Upper lobe of left lung (tissue), 6 donors: ENCODE measurements around the gene SNX30. TPM values are rescaled to one million over a fixed set of nuclear protein-coding genes. Genes with fewer than 3 reads are reported as not detected.

Experiments
- ATAC-seq, 2 donors: fragments of 200-7000 bp; cut with Tn5 transposase; one replicate each; pipeline ENCODE4 v1.9.1; 2022; ENCODE audit warnings: mild to moderate bottlenecking in 2 of 2, moderate library complexity in 2 of 2; ENCODE audit not compliant: low FRiP score in 2 of 2
- DNase-seq, 2 donors: peaks; one replicate each; pipeline ENCODE4 v3.0.0-alpha.2; 2019 to 2020
- H3K27ac ChIP-seq, 4 donors: fragments of 200-600 bp; sonication (generic); one replicate each; pipeline ENCODE4 v1.5.1; 2016 to 2019
- H3K27me3 ChIP-seq, 4 donors: fragments of 200-600 bp; sonication (generic); one replicate each; pipeline ENCODE4 v1.5.1; 2017 to 2019
- H3K36me3 ChIP-seq, 4 donors: fragments of 200-600 bp; sonication (generic); one replicate each; pipeline ENCODE4 v1.5.1; 2016 to 2019
- H3K4me1 ChIP-seq, 4 donors: fragments of 200-600 bp; sonication (generic); one replicate each; pipeline ENCODE4 v1.5.1; 2018 to 2019
- H3K4me3 ChIP-seq, 4 donors: fragments of 200-600 bp; sonication (generic); one replicate each; pipeline ENCODE4 v1.5.1; 2017 to 2019; ENCODE audit warnings: mild to moderate bottlenecking in 2 of 4, moderate library complexity in 1 of 4
- H3K9me3 ChIP-seq, 4 donors: fragments of 200-600 bp; sonication (generic); one replicate each; pipeline ENCODE4 v1.5.1; 2018 to 2019
- EP300 ChIP-seq, 4 donors: sonication (generic); formaldehyde crosslinking; IDR thresholded peaks; one replicate each; pipeline ENCODE4 v1.5.1; 2017; ENCODE audit warnings: antibody characterized with exemption in 4 of 4, control low read depth in 2 of 4
- POLR2A ChIP-seq, 4 donors: fragments of 450-650 bp; IDR thresholded peaks; one replicate each; pipeline ENCODE4 v1.5.1; 2016 to 2017; ENCODE audit warnings: antibody characterized with exemption in 4 of 4, mild to moderate bottlenecking in 2 of 4
- POLR2AphosphoS5 ChIP-seq, 2 donors: sonication (generic); formaldehyde crosslinking; IDR thresholded peaks; one replicate each; pipeline ENCODE4 v1.5.1; 2017; ENCODE audit warnings: antibody characterized with exemption in 2 of 2
- WGBS, 2 donors: methylation state at CpG; one replicate each; pipeline ENCODE4 v1.1.5; 2017 to 2018; 5-methylcytosine and 5-hydroxymethylcytosine counted together
- total RNA-seq, 6 donors: library from RNA; depleted of rRNA in 4 of 6; stranded (reverse); fragments of >200 nt in 4 of 6; gene quantifications; one replicate each; pipeline versions ENCODE4 v1.1.0 to v1.2.1, GENCODE V29; 2016 to 2021
- TF ChIP-seq, protein P1 (sequence below), 6 experiments: fragments of 450-650 bp in 4 of 6; fragments of 200-600 bp in 2 of 6; sonication (generic) in 2 of 6; IDR thresholded peaks; one replicate each; pipeline ENCODE4 v1.5.1; 2016 to 2019; ENCODE audit warnings: antibody characterized with exemption in 6 of 6
- donor health status: DM: no; HTN: no; CAD: no; lungs with moderate emphysema.
- donor health status: DM: no; HTN: yes; CAD: no; lungs with severe emphysema.

SNX30 gene
- total RNA-seq, 6 donors from 2014 or later = 46.9 to 80.1 (median 72.2) TPM

- Histone ChIP-seq H3K27ac (peak overlapping the region in 2 of 4 donors; percentile 18 to 46), H3K4me3 (no peak overlapping the region), H3K9me3 (no peaks in the 10 kb centered on the region), H3K27me3 (no peaks in the 10 kb centered on the region), H3K36me3 (peaks cover 2 to 29% (median 12%) of the 10 kb centered on the region in 4 donors), H3K4me1 (peaks cover 3 to 25% (median 20%) of the 10 kb centered on the region in 4 donors)
- DNase-seq = no peak
- TF ChIP-seq EP300 (IDR thresholded peaks at IDR 0.05) (no peak), POLR2A (IDR thresholded peaks at IDR 0.05) (no peak), POLR2AphosphoS5 (IDR thresholded peaks at IDR 0.05) (no peak)
- TF ChIP-seq, protein P1, sequence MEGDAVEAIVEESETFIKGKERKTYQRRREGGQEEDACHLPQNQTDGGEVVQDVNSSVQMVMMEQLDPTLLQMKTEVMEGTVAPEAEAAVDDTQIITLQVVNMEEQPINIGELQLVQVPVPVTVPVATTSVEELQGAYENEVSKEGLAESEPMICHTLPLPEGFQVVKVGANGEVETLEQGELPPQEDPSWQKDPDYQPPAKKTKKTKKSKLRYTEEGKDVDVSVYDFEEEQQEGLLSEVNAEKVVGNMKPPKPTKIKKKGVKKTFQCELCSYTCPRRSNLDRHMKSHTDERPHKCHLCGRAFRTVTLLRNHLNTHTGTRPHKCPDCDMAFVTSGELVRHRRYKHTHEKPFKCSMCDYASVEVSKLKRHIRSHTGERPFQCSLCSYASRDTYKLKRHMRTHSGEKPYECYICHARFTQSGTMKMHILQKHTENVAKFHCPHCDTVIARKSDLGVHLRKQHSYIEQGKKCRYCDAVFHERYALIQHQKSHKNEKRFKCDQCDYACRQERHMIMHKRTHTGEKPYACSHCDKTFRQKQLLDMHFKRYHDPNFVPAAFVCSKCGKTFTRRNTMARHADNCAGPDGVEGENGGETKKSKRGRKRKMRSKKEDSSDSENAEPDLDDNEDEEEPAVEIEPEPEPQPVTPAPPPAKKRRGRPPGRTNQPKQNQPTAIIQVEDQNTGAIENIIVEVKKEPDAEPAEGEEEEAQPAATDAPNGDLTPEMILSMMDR (IDR thresholded peaks at IDR 0.05) = no peak
- ATAC-seq = no peak
- WGBS, 2 donors = 54 to 68% methylated on average over 3 of the region's 3 CpGs
Measured at GRCh38 chr9:112841261-112841660, 90.7 kb downstream of the SNX30 start.

GRCh38 chr9:112842555-112842954, 92.0 kb downstream of the SNX30 start:
- TF ChIP-seq EP300 (IDR thresholded peaks at IDR 0.05) (peak in 1 of 4 donors; percentile 93), POLR2AphosphoS5 (IDR thresholded peaks at IDR 0.05) (no peak)
- DNase-seq (no peak), ATAC-seq (no peak)
- Histone ChIP-seq H3K4me3 (no peak overlapping the region), H3K9me3 (no peaks in the 10 kb centered on the region), H3K36me3 (peaks cover 2 to 20% (median 8%) of the 10 kb centered on the region in 4 donors), H3K27ac (peak overlapping the region in 2 of 4 donors; percentile 39 to 46), H3K4me1 (peaks cover 10 to 32% (median 23%) of the 10 kb centered on the region in 4 donors), H3K27me3 (no peaks in the 10 kb centered on the region)
- WGBS, 2 donors = 66 to 87% methylated on average over 4 of the region's 4 CpGs

DNA sequence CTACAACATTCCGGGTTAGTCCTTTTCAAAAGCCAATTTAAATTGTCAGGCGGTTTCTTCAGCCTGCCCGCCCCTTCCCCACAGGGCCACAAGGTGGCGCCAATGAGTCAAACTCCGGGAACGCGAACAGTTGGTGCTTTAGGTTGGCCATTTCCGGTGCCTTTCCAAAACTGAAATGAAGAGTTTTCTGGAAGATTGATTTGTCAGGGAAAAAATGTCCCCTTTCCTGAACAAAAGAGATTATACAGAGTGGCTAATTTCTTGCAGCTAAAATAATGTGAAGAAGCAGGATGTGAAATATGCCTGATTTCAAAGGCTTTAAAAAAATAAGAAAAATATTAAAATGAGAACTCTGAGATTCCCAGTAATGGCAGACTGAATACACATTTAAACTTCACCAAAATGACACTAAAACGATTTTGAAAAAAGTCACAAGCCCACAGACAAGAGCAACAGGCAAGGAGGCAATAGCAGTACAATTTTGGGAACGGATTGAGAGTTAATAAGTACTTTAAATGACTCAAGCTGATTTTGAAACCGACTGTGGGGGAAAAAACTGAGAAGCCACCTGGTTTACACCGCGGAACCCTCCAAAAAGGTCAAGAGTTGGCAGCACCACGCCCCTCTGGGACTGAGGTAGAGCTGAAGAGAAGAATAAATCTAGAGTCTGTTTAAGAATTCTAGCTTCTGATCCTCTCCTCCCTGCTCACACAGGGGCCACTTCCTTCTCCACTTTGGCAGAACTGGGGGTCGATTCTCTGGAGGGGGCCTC, 94.4 kb downstream of the SNX30 start:
- peak; percentile 85 to 89 for DNase-seq
- H3K27ac ChIP-seq = peak overlapping the region in 2 of 4 donors; percentile 45 to 50
- ATAC-seq = peak; percentile 86
- no peaks in the 10 kb centered on the region for H3K27me3 ChIP-seq
- no peak overlapping the region for H3K4me3 ChIP-seq
- H3K36me3 ChIP-seq = peaks cover under 1 to 5% (median 3%) of the 10 kb centered on the region in 4 donors
- WGBS, 2 donors = 23 to 26% methylated on average over 15 of the region's 15 CpGs
- TF ChIP-seq, protein P1 (IDR thresholded peaks at IDR 0.05) = peak; percentile 85 to 95 (median 93)
- peak in 1 of 4 donors; percentile 64 for TF ChIP-seq EP300 (IDR thresholded peaks at IDR 0.05)
- TF ChIP-seq POLR2A (IDR thresholded peaks at IDR 0.05) = peak in 1 of 4 donors; percentile 20
- TF ChIP-seq POLR2AphosphoS5 (IDR thresholded peaks at IDR 0.05) = no peak
- no peaks in the 10 kb centered on the region for H3K9me3 ChIP-seq
- H3K4me1 ChIP-seq = peaks cover 15 to 46% (median 37%) of the 10 kb centered on the region in 4 donors

DNA sequence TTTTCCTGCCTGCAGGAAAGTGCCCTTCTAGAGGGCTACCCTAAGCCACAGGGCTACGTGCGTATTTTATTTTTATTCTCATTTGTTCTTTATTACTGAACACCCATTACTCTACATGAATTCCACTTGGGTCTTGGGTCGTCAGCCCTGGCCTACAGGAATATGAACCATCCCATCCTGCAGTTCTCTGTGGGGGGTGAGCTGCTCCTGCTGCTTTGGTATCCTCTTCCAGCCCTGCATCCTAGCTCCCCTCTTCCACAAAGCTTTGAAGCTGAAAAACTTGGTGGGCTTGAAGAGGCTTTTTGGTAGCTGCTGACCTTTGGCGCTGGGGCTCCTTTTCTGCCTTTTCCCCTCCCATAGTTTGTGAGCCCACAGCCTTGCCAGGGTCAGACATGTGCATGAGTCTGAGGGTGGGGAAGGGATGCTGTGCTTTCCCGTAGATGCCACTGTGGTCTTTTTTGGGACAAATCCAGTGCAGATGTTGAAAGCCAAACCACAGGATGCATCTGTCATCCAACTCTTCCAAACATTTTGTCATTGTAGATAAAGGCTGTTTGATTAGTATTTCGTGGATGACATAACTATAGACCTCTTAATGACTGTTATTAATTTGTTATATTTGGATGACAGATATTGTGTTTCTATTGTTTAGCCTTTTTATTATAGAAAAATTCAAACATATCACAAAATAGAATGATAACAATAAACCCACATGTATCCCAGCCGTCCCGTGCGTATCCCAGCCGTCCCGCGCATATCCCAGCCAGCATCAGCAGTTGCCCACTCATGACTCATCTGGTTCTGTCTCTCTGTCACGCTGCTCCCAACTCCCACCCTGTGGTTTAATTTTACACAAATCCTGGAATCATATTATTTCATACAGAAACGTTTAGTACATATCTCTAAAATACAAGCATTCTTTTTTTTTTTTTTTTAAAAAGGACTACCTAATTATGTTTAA, 96.2 kb downstream of the SNX30 start:
- ATAC-seq (peak in 1 of 2 donors; percentile 72), DNase-seq (peak in 1 of 2 donors; percentile 27)
- Histone ChIP-seq H3K27me3 (no peaks in the 10 kb centered on the region), H3K27ac (peak overlapping the region in 1 of 4 donors; percentile 0), H3K36me3 (peaks cover 0 to 11% (median 2%) of the 10 kb centered on the region in 4 donors), H3K4me3 (no peak overlapping the region), H3K9me3 (no peaks in the 10 kb centered on the region), H3K4me1 (peaks cover 15 to 37% (median 36%) of the 10 kb centered on the region in 4 donors)
- no peak for TF ChIP-seq POLR2AphosphoS5 (IDR thresholded peaks at IDR 0.05)
- TF ChIP-seq EP300 (IDR thresholded peaks at IDR 0.05) = no peak
- 61 to 62% methylated on average over 14 of the region's 14 CpGs for WGBS, 2 donors

DNA sequence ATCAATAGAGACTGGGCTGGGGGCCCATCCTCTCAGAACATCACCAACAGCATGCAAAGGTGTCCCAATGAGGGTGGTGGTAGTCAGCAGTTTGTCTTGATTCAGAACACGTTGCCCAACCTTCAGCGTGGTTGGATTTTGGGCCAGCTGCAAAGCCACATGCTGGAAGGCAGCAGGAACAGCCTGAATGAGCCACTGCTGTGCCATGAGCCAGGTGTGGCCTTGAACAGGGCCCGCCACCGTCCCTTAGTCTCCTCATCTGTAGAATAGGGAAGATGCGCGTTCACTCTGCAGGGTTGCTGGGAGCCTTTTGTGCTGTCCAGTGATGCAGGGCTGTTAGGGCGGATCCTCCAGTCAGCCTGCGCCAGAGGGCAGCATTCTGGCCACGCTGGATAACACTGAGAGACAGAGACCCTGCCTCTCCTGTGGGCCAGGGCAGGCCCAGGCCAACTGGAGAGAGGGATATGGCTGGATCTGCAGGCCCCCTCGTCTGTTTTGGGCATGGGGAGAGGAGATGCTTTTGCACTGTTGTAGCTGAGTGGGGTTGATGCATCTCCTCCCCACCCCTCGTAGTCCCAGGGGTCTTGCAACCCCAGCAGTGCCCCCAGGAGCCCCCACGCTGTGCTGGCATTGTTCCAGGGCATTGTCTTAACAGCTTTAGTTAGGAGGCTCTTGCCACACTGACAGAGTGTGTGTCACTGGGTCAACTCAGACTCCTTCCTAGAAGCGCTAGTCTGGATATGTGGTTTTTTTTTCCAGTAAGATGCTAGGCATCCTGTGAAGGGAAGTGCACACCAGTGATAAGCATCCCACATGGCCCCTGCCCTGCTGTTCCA, 98.0 kb downstream of the SNX30 start:
- Histone ChIP-seq H3K36me3 (peaks cover 0 to 23% (median 5%) of the 10 kb centered on the region in 4 donors), H3K4me1 (peaks cover 15 to 46% (median 38%) of the 10 kb centered on the region in 4 donors), H3K9me3 (no peaks in the 10 kb centered on the region), H3K4me3 (no peak overlapping the region), H3K27me3 (no peaks in the 10 kb centered on the region), H3K27ac (peak overlapping the region in 3 of 4 donors; percentile 10 to 57 (median 24))
- no peak for TF ChIP-seq EP300 (IDR thresholded peaks at IDR 0.05)
- TF ChIP-seq POLR2AphosphoS5 (IDR thresholded peaks at IDR 0.05) = no peak
- no peak for TF ChIP-seq POLR2A (IDR thresholded peaks at IDR 0.05)
- TF ChIP-seq, protein P1 (IDR thresholded peaks at IDR 0.05) = no peak
- ATAC-seq = no peak
- DNase-seq = peak in 1 of 2 donors; percentile 12
- WGBS, 2 donors = 78 to 89% methylated on average over 4 to 13 of the region's 13 CpGs
